NCI-H187 (cell line): Measurements from ENCODE around the gene RASSF10.

Experiments used
- DNase-seq, 2 experiments: peaks; one replicate each; lab custom pipeline; 2025; lab: John Stamatoyannopoulos, UW

RASSF10 gene

GRCh38 chr11:12994476-12994875, 14.6 kb upstream of the RASSF10 start:
- no peak for DNase-seq

- DNase-seq: no peak
Observed at GRCh38 chr11:12995188-12995587, 13.9 kb upstream of the RASSF10 start.

GRCh38 chr11:12995823-12996222, 13.3 kb upstream of the RASSF10 start:
- DNase-seq: no peak

GRCh38 chr11:12997168-12997567, 11.9 kb upstream of the RASSF10 start:
- DNase-seq: no peak

- no peak for DNase-seq
Observed at GRCh38 chr11:12998336-12998735, 10.8 kb upstream of the RASSF10 start.

- no peak for DNase-seq
Observed at GRCh38 chr11:12999597-12999996, 9.5 kb upstream of the RASSF10 start.

GRCh38 chr11:13000116-13000515, 9.0 kb upstream of the RASSF10 start:
- no peak for DNase-seq

- no peak for DNase-seq
Observed at GRCh38 chr11:13000721-13001120, 8.4 kb upstream of the RASSF10 start.

- DNase-seq: no peak
Observed at GRCh38 chr11:13003736-13004493, 5.2 kb upstream of the RASSF10 start.

- no peak for DNase-seq
Observed at GRCh38 chr11:13007182-13008060, 1.7 kb upstream of the RASSF10 start.

- no peak for DNase-seq
Observed at GRCh38 chr11:13008061-13008435, 1.1 kb upstream of the RASSF10 start.

- no peak for DNase-seq
Observed at GRCh38 chr11:13009476-13009920, 382 bp downstream of the RASSF10 start.

GRCh38 chr11:13009921-13010748, 1.0 kb downstream of the RASSF10 start:
- no peak for DNase-seq

- DNase-seq: no peak
Observed at GRCh38 chr11:13010749-13011465, 1.8 kb downstream of the RASSF10 start.

- no peak for DNase-seq
Observed at GRCh38 chr11:13011466-13012055, 2.4 kb downstream of the RASSF10 start.

GRCh38 chr11:13012056-13012661, 3.0 kb downstream of the RASSF10 start:
- DNase-seq: no peak

- DNase-seq: no peak
Observed at GRCh38 chr11:13013054-13013488, 4.0 kb downstream of the RASSF10 start.

GRCh38 chr11:13015753-13016152, 6.6 kb downstream of the RASSF10 start:
- no peak for DNase-seq

GRCh38 chr11:13016415-13016814, 7.3 kb downstream of the RASSF10 start:
- no peak for DNase-seq

- DNase-seq: no peak
Observed at GRCh38 chr11:13019313-13019712, 10.2 kb downstream of the RASSF10 start.

- no peak for DNase-seq
Observed at GRCh38 chr11:13023423-13023822, 14.3 kb downstream of the RASSF10 start.
